Aorta (tissue), 5 donors: ENCODE measurements around the gene EIF4E1B. TPM values are rescaled to one million over a fixed set of nuclear protein-coding genes. Genes with fewer than 3 reads are reported as not detected.

ENCODE experiments used
- ATAC-seq: fragments of 200-7000 bp; cut with Tn5 transposase; one replicate; pipeline ENCODE4 v1.9.1; 2022; ENCODE audit warnings: moderate library complexity; ENCODE audit not compliant: low FRiP score
- DNase-seq, 2 donors: peaks; one replicate each; pipeline ENCODE4 v3.0.0-alpha.2; 2020
- H3K27ac ChIP-seq, 2 donors: one replicate each; pipeline ENCODE4 v1.5.1; 2013; ENCODE audit warnings: low read length in 2 of 2, mild to moderate bottlenecking in 2 of 2, moderate library complexity in 2 of 2, control low read depth in 1 of 2, inconsistent platforms in 1 of 2, low read depth in 1 of 2
- H3K27me3 ChIP-seq, 2 donors: one replicate each; pipeline ENCODE4 v1.6.1; 2013; ENCODE audit warnings: control low read depth in 1 of 2, low read length in 1 of 2, mild to moderate bottlenecking in 1 of 2, moderate library complexity in 1 of 2; ENCODE audit not compliant: insufficient read depth in 2 of 2, control insufficient read depth in 1 of 2
- H3K36me3 ChIP-seq, 2 donors: one replicate each; pipeline ENCODE4 v1.6.1; 2013; ENCODE audit warnings: control low read depth in 1 of 2, low read length in 1 of 2, mild to moderate bottlenecking in 1 of 2; ENCODE audit not compliant: insufficient read depth in 2 of 2, control insufficient read depth in 1 of 2
- H3K4me1 ChIP-seq, 2 donors: one replicate each; pipeline ENCODE4 v1.6.1; 2013; ENCODE audit warnings: low read length in 2 of 2, control low read depth in 1 of 2, mild to moderate bottlenecking in 1 of 2, moderate library complexity in 1 of 2; ENCODE audit not compliant: insufficient read depth in 2 of 2, control insufficient read depth in 1 of 2
- H3K4me3 ChIP-seq, 2 donors: one replicate each; pipeline ENCODE4 v1.5.1; 2013; ENCODE audit warnings: low read length in 2 of 2, control low read depth in 1 of 2, mild to moderate bottlenecking in 1 of 2
- H3K9me3 ChIP-seq: one replicate; pipeline ENCODE4 v1.6.1; 2013; ENCODE audit warnings: mild to moderate bottlenecking, low read length; ENCODE audit not compliant: control insufficient read depth
- WGBS, 2 donors: extraction: QIAGEN DNeasy Blood & Tissue Kit; methylation state at CpG; one replicate each; pipeline ENCODE4 v1.1.7; 2013; 5-methylcytosine and 5-hydroxymethylcytosine counted together
- intact Hi-C, 2 donors: fragments of 100-400 bp; cut with DNase I; formaldehyde crosslinking; loops; one replicate each; pipeline versions ENCODE4 v1.14.2 to v1.15.0; 2022
- polyA plus RNA-seq, 2 donors: library from polyadenylated mRNA; stranded (reverse); fragments of 200-250 nt; gene quantifications; one replicate each; pipeline ENCODE4 v1.2.3, GENCODE V29; 2013
- total RNA-seq, 2 donors: library from RNA; stranded (reverse); fragmentation: NEBNext Ultra II Directional; extraction: Animal tissue kit (Norgen Biotek cat#: 25700); gene quantifications; one replicate each; pipeline ENCODE4 v1.2.1, GENCODE V29; 2021
- donor health status: healthy with polysubstance abuse.
- donor health status: Bipolar disorder and iron deficiency.
- donor health status: DM: no; HTN: no; CAD: no.
- donor health status: DM: no; HTN: no; CAD: no.
- donor health status: DM: yes; HTN: yes; CAD: no.

The EIF4E1B gene
- total and polyA plus RNA-seq, 4 donors: not detected

DNA sequence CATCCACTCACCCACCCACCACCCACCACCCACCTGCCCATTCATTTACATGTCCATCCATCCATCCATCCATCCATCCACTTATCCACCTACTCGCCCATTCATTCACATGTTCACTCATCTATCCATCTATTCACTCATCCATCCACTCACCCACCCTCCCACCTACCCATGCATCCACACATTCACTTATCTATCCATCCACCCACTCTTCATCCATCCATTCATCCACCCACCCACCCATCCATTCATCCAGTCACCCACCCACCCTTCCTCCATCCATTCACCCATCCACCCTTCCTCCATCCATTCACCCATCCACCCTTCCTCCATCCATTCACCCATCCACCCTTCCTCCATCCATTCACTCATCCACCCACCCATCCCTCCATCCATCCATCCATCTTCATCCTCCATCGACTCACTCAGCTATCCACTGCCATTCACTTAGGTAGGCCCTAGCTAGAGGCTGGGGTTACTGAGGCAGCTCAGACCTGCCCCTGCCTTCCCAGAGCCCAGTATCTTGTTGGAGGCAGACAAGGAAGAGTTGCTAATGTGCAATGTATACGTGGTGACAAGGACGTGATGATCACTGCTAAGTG lies 29.5 kb downstream of the EIF4E1B start:
- Histone ChIP-seq H3K4me1 (no peaks in the 10 kb centered on the region), H3K27me3 (no peaks in the 10 kb centered on the region), H3K27ac (no peak overlapping the region), H3K9me3 (no peaks in the 10 kb centered on the region), H3K4me3 (no peak overlapping the region), H3K36me3 (no peaks in the 10 kb centered on the region)
- ATAC-seq (no peak), DNase-seq (no peak)
- intact Hi-C loops: loop anchor here in 1 of 2 donors (5.0 to 10.0 kb wide), 3 partner anchors 245 to 452 kb away; partner anchors contain the start of gene CLTB
- WGBS, 2 donors: 79 to 84% methylated on average over 4 of the region's 4 CpGs

DNA sequence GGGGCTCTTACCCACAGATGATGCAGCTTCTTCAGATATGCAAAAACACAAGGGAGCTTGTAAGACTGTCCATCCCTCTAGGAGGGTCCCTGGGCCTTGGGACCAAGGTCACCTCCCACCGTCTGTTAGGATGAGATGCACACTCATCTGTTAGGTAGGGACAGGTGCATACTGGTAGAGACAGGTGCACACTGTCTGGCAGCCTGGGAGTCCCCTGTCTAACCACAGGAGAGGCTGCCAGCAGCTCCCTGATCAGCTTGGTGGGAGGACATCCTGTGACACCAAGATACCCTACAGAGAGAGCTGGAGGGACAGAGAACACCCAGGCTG lies 30.0 kb downstream of the EIF4E1B start:
- no peaks in the 10 kb centered on the region for H3K27me3 ChIP-seq
- ATAC-seq: no peak
- H3K36me3 ChIP-seq: no peaks in the 10 kb centered on the region
- intact Hi-C loops: loop anchor here in 1 of 2 donors (5.0 kb wide), 2 partner anchors 297 to 452 kb away; no protein-coding TSS in a partner anchor
- no peaks in the 10 kb centered on the region for H3K9me3 ChIP-seq
- WGBS, 2 donors: 35 to 46% methylated on average over 1 of the region's 1 CpG
- no peak for DNase-seq
- H3K4me3 ChIP-seq: no peak overlapping the region
- H3K27ac ChIP-seq: no peak overlapping the region
- H3K4me1 ChIP-seq: no peaks in the 10 kb centered on the region

DNA sequence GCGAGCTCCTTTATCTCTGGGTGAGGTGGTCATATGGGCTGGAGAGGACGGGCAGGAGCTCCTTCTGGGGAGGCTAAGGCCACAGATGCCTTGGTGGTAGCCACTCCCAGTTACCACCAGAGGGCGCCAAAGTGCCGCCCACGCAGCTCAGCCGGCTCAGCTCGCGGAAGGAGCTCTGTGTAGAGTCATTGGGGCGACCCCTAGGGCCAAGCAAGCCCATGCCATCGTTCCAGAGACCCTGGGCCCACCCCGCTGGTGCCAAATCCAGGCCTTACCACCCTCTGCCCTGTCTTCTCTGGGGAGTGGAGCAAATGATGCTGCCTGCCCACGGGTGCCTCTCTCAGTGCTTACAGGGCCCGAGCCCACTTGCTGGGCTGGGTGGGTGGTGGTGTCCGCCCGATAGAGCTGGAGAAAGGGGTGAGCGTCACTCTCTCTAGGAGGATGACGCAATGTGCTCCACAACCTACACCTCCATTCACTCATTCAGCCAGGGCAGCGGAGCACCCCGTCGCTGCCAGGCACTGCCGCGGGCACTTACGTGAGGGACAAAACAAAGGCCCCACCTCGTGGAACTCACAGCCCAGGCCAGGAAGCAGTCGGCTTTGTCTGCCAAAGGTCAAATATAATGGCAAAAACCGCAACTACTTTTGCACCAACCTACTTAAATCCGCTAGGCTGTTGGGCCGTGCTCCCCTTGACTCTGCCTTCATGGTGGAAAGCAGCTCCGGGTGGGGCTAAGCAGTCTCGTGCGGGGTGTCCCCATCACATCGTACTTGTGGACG lies 30.6 kb downstream of the EIF4E1B start:
- Histone ChIP-seq H3K27ac (no peak overlapping the region), H3K36me3 (no peaks in the 10 kb centered on the region), H3K9me3 (no peaks in the 10 kb centered on the region), H3K4me1 (no peaks in the 10 kb centered on the region), H3K4me3 (no peak overlapping the region), H3K27me3 (no peaks in the 10 kb centered on the region)
- peak; percentile 79 to 91 for DNase-seq
- 53% methylated on average over 33 of the region's 33 CpGs for WGBS, 2 donors
- ATAC-seq: peak; percentile 85
- intact Hi-C loops: loop anchor here in 1 of 2 donors (5.0 kb wide), 2 partner anchors 296 to 451 kb away; no protein-coding TSS in a partner anchor

DNA sequence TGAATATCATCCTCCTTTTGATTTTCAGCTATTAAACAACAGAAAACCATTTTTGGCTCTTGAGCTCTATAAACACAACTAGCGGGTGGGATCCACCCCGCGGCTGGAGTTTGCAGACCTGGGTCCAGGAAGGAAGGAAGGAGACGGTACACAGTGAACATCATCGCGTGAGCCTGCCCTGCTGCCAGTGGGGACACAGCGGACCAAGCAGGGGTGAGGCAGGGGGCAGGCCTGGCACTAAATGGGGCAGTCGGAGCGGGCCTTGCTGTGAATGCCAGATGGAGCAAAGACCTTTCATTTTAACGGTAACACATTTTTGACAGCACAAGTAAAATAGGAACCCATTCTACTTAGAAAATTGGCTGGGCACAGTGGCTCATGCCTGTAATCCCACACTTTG lies 31.2 kb downstream of the EIF4E1B start:
- Histone ChIP-seq H3K9me3 (no peaks in the 10 kb centered on the region), H3K36me3 (no peaks in the 10 kb centered on the region), H3K27ac (no peak overlapping the region), H3K27me3 (no peaks in the 10 kb centered on the region), H3K4me1 (no peaks in the 10 kb centered on the region), H3K4me3 (no peak overlapping the region)
- DNase-seq (peak in 1 of 2 donors; percentile 30), ATAC-seq (no peak)
- intact Hi-C loops: loop anchor here in 1 of 2 donors (5.0 kb wide), 2 partner anchors 296 to 451 kb away; no protein-coding TSS in a partner anchor
- 84 to 88% methylated on average over 10 of the region's 10 CpGs for WGBS, 2 donors

DNA sequence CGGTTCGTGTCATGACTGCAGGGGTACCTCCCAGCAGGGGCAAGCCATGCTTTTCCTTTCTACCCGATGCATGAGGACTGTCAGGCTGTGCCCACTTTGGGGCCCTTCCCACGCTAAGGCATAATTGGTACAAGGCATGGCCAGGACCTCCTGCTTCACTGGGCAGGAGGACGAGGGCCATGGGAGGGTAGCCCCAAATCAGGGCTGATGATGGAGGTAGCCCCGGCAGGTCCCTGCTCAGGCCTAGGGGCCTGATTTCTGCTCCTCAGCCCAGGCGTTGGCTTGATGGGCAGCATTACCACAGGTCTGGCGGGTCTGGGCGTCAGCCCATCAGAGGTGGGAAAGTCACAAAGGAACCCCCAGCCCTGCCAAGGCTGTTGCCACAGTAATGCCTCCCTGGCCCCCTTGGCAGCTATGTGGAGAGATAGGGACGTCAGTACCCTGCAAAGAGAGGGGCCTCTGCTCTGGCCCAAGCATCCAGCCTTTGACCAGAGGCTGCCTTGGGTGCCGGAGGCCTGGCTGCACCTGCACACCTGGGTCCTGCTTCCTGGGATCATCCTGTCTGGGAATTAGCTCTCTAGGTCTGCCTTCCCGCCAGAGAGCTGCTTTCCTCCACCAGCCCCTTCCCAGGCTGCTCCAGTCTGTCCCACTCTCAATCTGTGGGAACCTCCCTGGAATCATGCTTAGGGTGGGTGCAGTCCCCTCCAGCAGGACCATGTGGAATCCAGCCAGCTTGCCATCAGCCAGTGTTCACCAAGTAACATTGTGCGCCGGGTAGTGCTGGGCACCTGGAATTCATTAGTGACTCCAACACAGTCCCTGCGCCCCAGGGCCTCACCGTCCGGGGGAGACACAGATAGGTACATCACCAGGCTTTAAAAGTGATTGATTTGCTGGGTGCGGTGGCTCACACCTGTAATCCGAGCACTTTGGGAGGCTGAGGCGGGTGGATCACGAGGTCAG lies 32.2 kb downstream of the EIF4E1B start:
- DNase-seq (peak in 1 of 2 donors; percentile 21), ATAC-seq (no peak)
- Histone ChIP-seq H3K9me3 (no peaks in the 10 kb centered on the region), H3K27me3 (no peaks in the 10 kb centered on the region), H3K27ac (no peak overlapping the region), H3K4me3 (no peak overlapping the region), H3K4me1 (no peaks in the 10 kb centered on the region), H3K36me3 (no peaks in the 10 kb centered on the region)
- WGBS, 2 donors: 78 to 82% methylated on average over 20 to 21 of the region's 21 CpGs
- intact Hi-C loops: loop anchor here in 1 of 2 donors (5.0 kb wide), 2 partner anchors 295 to 450 kb away; no protein-coding TSS in a partner anchor

DNA sequence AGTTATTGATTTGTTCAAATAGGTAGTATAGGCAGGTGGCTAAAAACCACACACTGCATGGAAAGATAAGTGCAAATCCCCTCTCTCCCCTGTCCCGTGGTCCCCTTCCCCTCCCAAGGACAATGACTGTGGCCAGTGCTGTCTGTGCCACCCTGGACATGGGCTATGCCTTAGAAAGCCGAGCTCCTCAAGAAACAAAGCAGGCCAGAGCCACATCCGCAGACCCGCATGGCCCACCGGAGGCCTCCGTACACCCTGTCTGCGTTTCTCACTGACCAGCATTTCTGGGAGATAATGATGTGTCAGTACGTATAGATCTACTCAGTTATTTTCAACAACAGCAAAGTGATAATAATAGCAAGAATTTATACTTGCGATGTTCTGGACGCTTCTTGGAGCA lies 33.1 kb downstream of the EIF4E1B start:
- DNase-seq: peak in 1 of 2 donors; percentile 12
- no peak overlapping the region for H3K27ac ChIP-seq
- no peak for ATAC-seq
- no peak overlapping the region for H3K4me3 ChIP-seq
- no peaks in the 10 kb centered on the region for H3K27me3 ChIP-seq
- no peaks in the 10 kb centered on the region for H3K4me1 ChIP-seq
- intact Hi-C loops: loop anchor here in 1 of 2 donors (5.0 kb wide), 2 partner anchors 294 to 449 kb away; no protein-coding TSS in a partner anchor
- H3K36me3 ChIP-seq: no peaks in the 10 kb centered on the region
- 83 to 84% methylated on average over 10 of the region's 10 CpGs for WGBS, 2 donors
- no peaks in the 10 kb centered on the region for H3K9me3 ChIP-seq

DNA sequence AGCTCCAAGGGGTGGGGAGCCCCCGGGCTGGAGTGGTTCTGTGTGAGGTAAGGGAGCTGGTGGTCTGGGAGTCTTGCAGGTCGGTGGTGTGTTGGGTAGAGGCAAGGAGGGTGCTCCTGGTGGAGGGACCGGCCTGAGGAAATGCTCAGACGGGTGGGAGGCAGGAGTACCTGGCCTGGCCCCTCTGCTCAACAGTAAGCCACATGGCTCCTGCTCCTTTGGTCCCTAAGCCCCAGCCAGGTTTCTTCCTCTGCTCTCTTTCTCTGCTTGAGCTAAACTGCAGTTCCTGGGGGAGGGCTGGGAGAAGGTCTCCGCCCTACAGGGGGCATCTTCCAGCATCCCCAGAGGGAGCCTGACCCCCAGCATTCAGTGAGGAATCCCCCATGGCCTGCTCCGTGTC lies 34.0 kb downstream of the EIF4E1B start:
- WGBS, 2 donors: 19 to 29% methylated on average over 6 of the region's 6 CpGs
- intact Hi-C loops: loop anchor here in 1 of 2 donors (5.0 kb wide), 2 partner anchors 293 to 448 kb away; no protein-coding TSS in a partner anchor
- no peaks in the 10 kb centered on the region for H3K9me3 ChIP-seq
- DNase-seq (peak in 1 of 2 donors; percentile 13), ATAC-seq (no peak)
- H3K4me1 ChIP-seq: no peaks in the 10 kb centered on the region
- no peaks in the 10 kb centered on the region for H3K36me3 ChIP-seq
- H3K4me3 ChIP-seq: no peak overlapping the region
- H3K27ac ChIP-seq: no peak overlapping the region
- H3K27me3 ChIP-seq: no peaks in the 10 kb centered on the region

DNA sequence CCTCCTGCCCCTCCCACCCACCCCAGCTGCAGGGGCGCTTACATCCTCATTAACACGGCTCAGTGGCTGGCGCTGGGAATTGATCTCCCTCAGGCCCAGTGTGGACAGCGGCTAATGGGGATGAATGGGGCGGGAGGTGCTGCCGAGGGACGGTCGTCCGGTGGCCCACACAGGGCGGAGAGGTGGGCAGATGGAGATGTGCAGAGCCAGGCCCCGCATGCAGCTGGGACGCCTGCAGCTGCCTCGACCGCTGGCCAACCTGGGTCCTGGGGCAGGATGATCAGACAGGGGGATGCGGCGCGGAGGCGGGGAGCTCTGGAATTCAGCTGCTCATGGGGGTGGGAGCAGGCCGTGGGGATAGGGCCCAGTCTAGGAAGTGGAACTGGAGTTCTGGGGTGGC lies 34.4 kb downstream of the EIF4E1B start:
- no peak overlapping the region for H3K27ac ChIP-seq
- ATAC-seq: no peak
- 11 to 15% methylated on average over 19 of the region's 19 CpGs for WGBS, 2 donors
- intact Hi-C loops: loop anchor here in 1 of 2 donors (5.0 kb wide), 2 partner anchors 292 to 447 kb away; no protein-coding TSS in a partner anchor
- H3K4me3 ChIP-seq: no peak overlapping the region
- DNase-seq: peak in 1 of 2 donors; percentile 31
- no peaks in the 10 kb centered on the region for H3K36me3 ChIP-seq
- no peaks in the 10 kb centered on the region for H3K9me3 ChIP-seq
- H3K27me3 ChIP-seq: no peaks in the 10 kb centered on the region
- no peaks in the 10 kb centered on the region for H3K4me1 ChIP-seq
